AG09319 (cell line): Measurements from ENCODE around the gene OPA1.

ENCODE experiments used
- DNase-seq: peaks from one replicate; pipeline ENCODE4 v3.0.0-alpha.2; 2010; ENCODE audit warnings: low read depth; ENCODE audit errors: extremely low read depth
- TF ChIP-seq, protein P1 (sequence below): IDR thresholded peaks from 2 replicates; pipeline ENCODE4 v1.5.1; 2011; ENCODE audit warnings: low read depth, mild to moderate bottlenecking, inconsistent platforms, low read length, moderate library complexity

OPA1 gene

DNA sequence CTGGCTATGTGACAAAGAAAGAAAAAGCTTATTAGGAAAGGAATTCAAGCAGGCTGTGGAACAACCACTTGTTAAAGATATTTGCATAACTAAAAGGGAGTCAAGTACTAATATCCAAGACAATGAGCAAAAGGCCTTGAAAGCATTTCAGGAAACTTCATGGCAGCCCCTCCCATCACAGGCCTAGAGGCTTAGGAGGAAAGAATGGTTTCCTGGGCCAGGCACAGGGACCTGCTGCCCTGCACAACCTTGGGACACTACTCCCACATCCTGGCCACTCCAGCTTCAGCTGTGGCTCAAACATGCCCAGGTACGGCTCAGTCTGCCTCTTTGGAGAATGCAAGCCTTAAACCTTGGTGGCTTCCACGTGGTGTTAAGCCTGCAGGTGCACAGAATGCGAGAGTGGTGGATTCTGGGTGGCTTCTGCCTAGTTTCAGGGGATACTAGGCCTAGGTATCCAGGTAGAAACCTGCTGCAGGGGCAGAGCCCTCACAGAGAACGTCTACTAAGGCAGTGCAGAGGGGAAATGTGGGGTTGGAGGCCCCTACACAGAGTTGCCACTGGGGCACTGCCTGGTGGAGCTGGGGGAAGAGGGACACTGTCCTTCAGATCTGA, 121.6 kb downstream of the OPA1 start:
- TF ChIP-seq, protein P1, sequence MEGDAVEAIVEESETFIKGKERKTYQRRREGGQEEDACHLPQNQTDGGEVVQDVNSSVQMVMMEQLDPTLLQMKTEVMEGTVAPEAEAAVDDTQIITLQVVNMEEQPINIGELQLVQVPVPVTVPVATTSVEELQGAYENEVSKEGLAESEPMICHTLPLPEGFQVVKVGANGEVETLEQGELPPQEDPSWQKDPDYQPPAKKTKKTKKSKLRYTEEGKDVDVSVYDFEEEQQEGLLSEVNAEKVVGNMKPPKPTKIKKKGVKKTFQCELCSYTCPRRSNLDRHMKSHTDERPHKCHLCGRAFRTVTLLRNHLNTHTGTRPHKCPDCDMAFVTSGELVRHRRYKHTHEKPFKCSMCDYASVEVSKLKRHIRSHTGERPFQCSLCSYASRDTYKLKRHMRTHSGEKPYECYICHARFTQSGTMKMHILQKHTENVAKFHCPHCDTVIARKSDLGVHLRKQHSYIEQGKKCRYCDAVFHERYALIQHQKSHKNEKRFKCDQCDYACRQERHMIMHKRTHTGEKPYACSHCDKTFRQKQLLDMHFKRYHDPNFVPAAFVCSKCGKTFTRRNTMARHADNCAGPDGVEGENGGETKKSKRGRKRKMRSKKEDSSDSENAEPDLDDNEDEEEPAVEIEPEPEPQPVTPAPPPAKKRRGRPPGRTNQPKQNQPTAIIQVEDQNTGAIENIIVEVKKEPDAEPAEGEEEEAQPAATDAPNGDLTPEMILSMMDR, result no peak
- DNase-seq, result no peak

DNA sequence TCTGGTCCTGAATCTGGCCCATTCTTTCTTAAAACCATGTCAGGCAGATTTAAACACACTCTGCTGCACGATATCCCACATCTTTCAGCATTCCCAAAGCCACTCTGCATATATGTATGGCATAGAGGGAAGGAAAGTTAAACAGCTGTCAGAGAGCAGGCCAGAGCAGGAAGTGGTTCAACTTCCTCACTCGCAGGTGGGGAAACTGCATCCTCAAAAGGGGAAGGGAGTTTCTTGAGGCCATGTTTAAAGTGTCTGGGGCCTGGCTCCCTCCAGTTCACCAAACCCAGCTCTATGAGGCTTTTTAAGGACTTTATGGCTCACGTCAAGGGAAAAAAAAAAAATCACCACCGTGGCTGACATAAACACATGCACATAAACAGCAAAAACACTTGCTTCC, 123.1 kb downstream of the OPA1 start:
- no peak for DNase-seq
- TF ChIP-seq, protein P1, result no peak

DNA sequence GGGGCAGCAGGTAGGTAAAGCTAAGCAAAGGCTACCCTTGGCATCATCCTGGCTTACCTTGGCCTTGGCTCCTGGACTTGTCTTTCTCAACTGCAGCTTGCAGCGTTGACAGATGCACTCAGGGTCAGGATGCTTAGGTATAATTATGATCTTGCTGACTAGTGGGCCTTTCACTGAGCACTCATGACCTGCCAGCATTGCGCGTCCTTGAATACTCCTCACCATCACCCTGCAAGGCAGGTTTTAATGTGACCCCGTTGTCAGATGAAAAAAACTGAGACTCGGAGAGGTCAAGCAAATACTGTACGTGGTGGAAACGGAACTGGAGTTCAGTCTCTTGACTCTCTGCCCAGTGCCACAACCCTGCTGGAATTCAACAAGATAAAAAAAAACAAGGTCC, 126.7 kb downstream of the OPA1 start:
- TF ChIP-seq, protein P1, result no peak
- no peak for DNase-seq

DNA sequence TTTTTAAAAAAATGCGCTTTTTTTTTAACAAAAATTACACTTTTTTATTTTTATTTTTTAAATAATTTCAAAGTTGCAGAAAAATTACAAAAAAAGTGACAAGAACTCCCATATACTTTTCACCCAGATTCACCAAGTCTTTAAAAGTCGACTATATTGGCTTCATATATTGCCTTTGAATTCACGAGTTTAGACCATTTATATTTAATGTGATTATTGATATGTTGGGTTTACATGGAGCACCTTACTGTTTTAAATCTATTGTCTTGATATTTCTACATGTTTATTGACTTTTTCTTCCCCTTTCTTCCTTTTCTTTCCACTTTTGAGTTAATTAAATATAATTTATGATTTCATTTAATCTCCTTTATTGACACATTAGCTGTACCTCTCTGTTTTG, 127.2 kb downstream of the OPA1 start:
- TF ChIP-seq, protein P1, result no peak
- DNase-seq, result no peak

DNA sequence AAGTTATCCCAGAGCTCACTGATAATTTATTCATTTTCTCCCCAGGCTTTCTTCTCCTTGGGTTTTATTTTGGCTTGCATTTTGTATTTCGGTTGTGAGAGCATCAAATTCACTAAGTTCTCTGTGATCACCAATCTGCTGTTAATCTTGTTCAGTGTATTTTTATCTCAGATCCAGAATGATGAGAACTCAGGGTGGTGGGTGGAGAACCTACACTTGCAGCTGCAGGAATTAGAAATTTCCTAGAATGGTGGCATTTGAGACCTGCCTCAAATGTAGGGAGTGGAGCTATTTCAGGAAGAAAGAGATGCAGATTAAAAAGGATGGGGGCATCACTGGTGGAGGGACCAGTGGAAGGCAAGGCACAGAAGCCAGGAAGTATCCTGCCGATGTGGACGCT, 129.6 kb downstream of the OPA1 start:
- TF ChIP-seq, protein P1, result no peak
- DNase-seq, result no peak

DNA sequence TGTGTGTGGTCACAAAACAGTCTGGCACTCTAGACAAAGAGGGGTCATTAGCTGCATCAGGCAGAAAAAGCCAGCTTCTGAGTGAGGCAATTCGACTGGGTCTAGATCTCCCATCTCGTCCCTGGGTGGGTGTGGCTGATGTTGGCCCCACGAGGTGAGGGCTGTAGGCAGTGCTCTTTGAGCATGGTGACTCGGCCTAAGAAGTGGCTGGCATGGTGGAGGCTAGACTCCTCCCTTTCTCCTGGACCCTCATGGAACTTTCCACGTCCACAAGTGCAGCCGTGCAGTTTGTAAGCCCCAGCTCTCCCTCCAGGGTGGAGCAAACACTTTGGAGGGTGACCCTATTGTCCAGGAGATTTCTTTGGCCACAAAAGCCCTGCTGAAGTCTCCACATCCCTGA, 134.1 kb downstream of the OPA1 start:
- TF ChIP-seq, protein P1, result no peak

DNA sequence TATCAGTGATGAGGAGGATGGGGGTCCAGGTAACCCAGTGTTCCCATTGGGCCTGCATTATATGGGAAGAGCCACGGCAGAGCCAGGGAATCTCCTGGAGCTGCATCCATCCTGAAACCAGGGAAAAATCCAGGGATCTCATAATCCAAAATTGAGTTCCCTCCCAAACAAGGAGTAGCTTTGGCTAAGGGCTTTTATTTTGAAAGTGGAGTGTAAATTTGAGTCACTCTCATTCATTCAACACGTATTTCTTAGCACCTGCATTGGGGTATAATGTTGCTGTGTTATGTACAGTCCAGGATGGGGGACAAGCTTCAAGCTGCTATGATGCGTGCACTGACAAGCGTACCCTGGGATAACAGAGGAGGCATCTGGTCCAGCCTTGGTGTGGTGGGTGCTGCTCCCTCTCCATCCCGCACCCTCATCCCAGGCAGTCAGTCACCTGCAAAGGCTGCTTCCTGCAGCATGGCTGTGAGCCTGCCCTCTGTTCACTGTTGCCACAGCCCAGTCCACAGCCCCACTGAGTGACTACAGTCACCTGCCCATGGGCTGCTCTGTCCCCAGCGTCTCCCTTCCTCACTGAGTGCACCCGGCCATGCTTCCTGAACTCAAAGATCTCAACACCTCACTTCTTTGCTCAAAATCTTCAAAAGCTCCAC, 135.6 kb downstream of the OPA1 start:
- TF ChIP-seq, protein P1, result no peak
- DNase-seq, result no peak

More for the DNA sequence above, 134.1 kb downstream of the OPA1 start:
- no peak for DNase-seq
